ENCODE measurements around the gene S1PR5. TPM values are rescaled to one million over a fixed set of nuclear protein-coding genes. Genes with fewer than 3 reads are reported as not detected.

S1PR5 gene
- total and polyA plus RNA-seq, 2 experiments from 2014 or later, result 4.6 to 8.0 TPM

DNA sequence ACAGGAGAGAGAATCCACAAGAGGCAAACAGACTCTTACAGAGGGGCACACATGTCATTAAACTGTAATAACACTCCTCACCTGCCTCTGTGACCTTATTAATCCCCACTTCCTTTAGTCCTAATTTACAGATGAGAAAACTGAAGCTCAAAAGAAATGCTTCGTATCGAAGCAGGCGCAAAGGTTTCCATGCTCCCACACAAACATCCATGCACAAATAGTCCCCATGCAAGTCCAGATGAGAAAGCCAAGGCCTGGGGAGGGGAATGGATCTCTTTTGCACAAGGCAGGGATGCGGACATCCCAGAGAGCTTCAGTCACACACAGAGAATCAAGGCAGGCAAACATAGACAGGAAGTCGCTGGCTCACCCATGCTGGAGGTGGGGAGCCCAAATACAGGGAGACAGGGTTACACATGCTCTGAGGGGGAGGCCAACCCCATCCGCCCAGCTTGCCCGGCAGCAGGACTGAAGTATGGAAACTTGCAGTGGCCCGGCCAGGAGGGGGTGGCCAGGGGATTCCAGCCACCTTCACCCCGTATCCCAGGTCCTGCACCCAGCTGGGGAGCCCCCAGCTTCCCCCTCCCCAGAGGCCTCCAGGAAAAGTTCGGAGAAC lies 468 bp downstream of the S1PR5 start (continued):
- no peak for TF ChIP-seq EZH2phosphoT487 (IDR thresholded peaks at IDR 0.05; ENCODE audit: unreplicated experiment)
- TF ChIP-seq, protein P1, sequence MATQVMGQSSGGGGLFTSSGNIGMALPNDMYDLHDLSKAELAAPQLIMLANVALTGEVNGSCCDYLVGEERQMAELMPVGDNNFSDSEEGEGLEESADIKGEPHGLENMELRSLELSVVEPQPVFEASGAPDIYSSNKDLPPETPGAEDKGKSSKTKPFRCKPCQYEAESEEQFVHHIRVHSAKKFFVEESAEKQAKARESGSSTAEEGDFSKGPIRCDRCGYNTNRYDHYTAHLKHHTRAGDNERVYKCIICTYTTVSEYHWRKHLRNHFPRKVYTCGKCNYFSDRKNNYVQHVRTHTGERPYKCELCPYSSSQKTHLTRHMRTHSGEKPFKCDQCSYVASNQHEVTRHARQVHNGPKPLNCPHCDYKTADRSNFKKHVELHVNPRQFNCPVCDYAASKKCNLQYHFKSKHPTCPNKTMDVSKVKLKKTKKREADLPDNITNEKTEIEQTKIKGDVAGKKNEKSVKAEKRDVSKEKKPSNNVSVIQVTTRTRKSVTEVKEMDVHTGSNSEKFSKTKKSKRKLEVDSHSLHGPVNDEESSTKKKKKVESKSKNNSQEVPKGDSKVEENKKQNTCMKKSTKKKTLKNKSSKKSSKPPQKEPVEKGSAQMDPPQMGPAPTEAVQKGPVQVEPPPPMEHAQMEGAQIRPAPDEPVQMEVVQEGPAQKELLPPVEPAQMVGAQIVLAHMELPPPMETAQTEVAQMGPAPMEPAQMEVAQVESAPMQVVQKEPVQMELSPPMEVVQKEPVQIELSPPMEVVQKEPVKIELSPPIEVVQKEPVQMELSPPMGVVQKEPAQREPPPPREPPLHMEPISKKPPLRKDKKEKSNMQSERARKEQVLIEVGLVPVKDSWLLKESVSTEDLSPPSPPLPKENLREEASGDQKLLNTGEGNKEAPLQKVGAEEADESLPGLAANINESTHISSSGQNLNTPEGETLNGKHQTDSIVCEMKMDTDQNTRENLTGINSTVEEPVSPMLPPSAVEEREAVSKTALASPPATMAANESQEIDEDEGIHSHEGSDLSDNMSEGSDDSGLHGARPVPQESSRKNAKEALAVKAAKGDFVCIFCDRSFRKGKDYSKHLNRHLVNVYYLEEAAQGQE (IDR thresholded peaks at IDR 0.05; ENCODE audit: unreplicated experiment), result no peak

GRCh38 chr19:10516064-10516385 lies 1.2 kb downstream of the S1PR5 start:
- Mint-ChIP-seq H3K9me3 (no peaks in the 10 kb centered on the region; the same call in 2 of the 3 replicates), H3K27ac (no peak overlapping the region), H3K36me3 (ENCODE audit: low read depth) (no peaks in the 10 kb centered on the region; the same call in 2 of the 3 replicates), H3K27me3 (ENCODE audit: insufficient read depth, low read depth, poor library complexity) (peaks cover 65% of the 10 kb centered on the region), H3K4me3 (peak overlapping the region; percentile 2; the same call in 2 of the 3 replicates), H3K4me1 (peaks cover 25% of the 10 kb centered on the region)
- H2AFZ ChIP-seq, result no peak overlapping the region
- TF ChIP-seq EZH2phosphoT487 (IDR thresholded peaks at IDR 0.05; ENCODE audit: unreplicated experiment), result no peak
- TF ChIP-seq, protein P2, sequence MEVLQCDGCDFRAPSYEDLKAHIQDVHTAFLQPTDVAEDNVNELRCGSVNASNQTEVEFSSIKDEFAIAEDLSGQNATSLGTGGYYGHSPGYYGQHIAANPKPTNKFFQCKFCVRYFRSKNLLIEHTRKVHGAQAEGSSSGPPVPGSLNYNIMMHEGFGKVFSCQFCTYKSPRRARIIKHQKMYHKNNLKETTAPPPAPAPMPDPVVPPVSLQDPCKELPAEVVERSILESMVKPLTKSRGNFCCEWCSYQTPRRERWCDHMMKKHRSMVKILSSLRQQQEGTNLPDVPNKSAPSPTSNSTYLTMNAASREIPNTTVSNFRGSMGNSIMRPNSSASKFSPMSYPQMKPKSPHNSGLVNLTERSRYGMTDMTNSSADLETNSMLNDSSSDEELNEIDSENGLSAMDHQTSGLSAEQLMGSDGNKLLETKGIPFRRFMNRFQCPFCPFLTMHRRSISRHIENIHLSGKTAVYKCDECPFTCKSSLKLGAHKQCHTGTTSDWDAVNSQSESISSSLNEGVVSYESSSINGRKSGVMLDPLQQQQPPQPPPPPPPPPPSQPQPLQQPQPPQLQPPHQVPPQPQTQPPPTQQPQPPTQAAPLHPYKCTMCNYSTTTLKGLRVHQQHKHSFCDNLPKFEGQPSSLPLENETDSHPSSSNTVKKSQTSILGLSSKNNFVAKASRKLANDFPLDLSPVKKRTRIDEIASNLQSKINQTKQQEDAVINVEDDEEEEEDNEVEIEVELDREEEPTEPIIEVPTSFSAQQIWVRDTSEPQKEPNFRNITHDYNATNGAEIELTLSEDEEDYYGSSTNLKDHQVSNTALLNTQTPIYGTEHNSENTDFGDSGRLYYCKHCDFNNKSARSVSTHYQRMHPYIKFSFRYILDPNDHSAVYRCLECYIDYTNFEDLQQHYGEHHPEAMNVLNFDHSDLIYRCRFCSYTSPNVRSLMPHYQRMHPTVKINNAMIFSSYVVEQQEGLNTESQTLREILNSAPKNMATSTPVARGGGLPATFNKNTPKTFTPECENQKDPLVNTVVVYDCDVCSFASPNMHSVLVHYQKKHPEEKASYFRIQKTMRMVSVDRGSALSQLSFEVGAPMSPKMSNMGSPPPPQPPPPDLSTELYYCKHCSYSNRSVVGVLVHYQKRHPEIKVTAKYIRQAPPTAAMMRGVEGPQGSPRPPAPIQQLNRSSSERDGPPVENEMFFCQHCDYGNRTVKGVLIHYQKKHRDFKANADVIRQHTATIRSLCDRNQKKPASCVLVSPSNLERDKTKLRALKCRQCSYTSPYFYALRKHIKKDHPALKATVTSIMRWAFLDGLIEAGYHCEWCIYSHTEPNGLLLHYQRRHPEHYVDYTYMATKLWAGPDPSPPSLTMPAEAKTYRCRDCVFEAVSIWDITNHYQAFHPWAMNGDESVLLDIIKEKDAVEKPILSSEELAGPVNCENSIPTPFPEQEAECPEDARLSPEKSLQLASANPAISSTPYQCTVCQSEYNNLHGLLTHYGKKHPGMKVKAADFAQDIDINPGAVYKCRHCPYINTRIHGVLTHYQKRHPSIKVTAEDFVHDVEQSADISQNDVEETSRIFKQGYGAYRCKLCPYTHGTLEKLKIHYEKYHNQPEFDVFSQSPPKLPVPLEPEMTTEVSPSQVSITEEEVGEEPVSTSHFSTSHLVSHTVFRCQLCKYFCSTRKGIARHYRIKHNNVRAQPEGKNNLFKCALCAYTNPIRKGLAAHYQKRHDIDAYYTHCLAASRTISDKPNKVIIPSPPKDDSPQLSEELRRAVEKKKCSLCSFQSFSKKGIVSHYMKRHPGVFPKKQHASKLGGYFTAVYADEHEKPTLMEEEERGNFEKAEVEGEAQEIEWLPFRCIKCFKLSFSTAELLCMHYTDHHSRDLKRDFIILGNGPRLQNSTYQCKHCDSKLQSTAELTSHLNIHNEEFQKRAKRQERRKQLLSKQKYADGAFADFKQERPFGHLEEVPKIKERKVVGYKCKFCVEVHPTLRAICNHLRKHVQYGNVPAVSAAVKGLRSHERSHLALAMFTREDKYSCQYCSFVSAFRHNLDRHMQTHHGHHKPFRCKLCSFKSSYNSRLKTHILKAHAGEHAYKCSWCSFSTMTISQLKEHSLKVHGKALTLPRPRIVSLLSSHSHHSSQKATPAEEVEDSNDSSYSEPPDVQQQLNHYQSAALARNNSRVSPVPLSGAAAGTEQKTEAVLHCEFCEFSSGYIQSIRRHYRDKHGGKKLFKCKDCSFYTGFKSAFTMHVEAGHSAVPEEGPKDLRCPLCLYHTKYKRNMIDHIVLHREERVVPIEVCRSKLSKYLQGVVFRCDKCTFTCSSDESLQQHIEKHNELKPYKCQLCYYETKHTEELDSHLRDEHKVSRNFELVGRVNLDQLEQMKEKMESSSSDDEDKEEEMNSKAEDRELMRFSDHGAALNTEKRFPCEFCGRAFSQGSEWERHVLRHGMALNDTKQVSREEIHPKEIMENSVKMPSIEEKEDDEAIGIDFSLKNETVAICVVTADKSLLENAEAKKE (CRISPR knock-in tag; IDR thresholded peaks at IDR 0.05), result no peak
- no peak for TF ChIP-seq ZNF114 (CRISPR knock-in tag; IDR thresholded peaks at IDR 0.05)
- no peak for TF ChIP-seq JUNB (IDR thresholded peaks at IDR 0.05; ENCODE audit: unreplicated experiment)
- no peak for TF ChIP-seq CREB1 (CRISPR knock-in tag; IDR thresholded peaks at IDR 0.05; ENCODE audit: low read depth)
- TF ChIP-seq, protein P1 (IDR thresholded peaks at IDR 0.05; ENCODE audit: unreplicated experiment), result no peak
- peaks cover 21% of the 10 kb centered on the region; the same call in 1 of the 2 replicates for H3F3A ChIP-seq (replicated peaks; ENCODE audit: low read depth)
- H3K27me3 ChIP-seq (ENCODE audit: insufficient read depth), result peaks cover 85% of the 10 kb centered on the region
- DNase-seq (ENCODE audit: low spot score) (no peak), ATAC-seq (no peak)
- peaks cover 16% of the 10 kb centered on the region for H3K4me1 ChIP-seq (ENCODE audit: insufficient read depth)
- no peak overlapping the region for H3K4me2 ChIP-seq
- no peaks in the 10 kb centered on the region for H3K9me2 ChIP-seq (ENCODE audit: insufficient read depth)
- no peaks in the 10 kb centered on the region for H3K79me2 ChIP-seq (replicated peaks; ENCODE audit: insufficient read depth)
- H3K4me3 ChIP-seq, result no peak overlapping the region
- no peak overlapping the region for H3K27ac ChIP-seq (ENCODE audit: low read depth)
- H4K20me1 ChIP-seq (replicated peaks; ENCODE audit: insufficient read depth), result 0 out of 2 replicates have a peak, but pooled peaks cover 8% of the 10 kb centered on the region
- no peaks in the 10 kb centered on the region for H3K36me3 ChIP-seq (ENCODE audit: insufficient read depth)
